Measurements from ENCODE around the gene ZBTB20. TPM values are rescaled to one million over a fixed set of nuclear protein-coding genes. Genes with fewer than 3 reads are reported as not detected.
A peak's percentile ranks its signal among the peaks of the same experiment; 100 is the strongest.

ZBTB20 gene
- polyA plus RNA-seq, 1 donor from 2014 or later: 4.8 TPM

- TF ChIP-seq EP300 (conservative IDR thresholded peaks at IDR 0.05; ENCODE audit: poor library complexity, severe bottlenecking) (no peak), CTCF (IDR thresholded peaks at IDR 0.05; ENCODE audit: poor library complexity, severe bottlenecking) (no peak), SMC3 (conservative IDR thresholded peaks at IDR 0.05; ENCODE audit: poor library complexity) (no peak)
- Histone ChIP-seq H3K9me2 (ENCODE audit: insufficient read depth, low read length) (no peaks in the 10 kb centered on the region), H3K27ac (ENCODE audit: low read length) (no peak overlapping the region), H3K36me3 (ENCODE audit: insufficient read depth, low read length) (no peaks in the 10 kb centered on the region), H3K4me3 (ENCODE audit: low read length) (no peak overlapping the region), H3K27me3 (ENCODE audit: insufficient read depth, low read depth, low read length) (no peaks in the 10 kb centered on the region), H3K4me2 (ENCODE audit: low read length) (no peak overlapping the region), H2AFZ (ENCODE audit: low read depth, low read length) (no peak overlapping the region), H3K9ac (ENCODE audit: low read length) (no peak overlapping the region), H3K9me3 (ENCODE audit: low read length) (no peaks in the 10 kb centered on the region), H3F3A (ENCODE audit: insufficient read depth, low read length, poor library complexity, severe bottlenecking) (no peaks in the 10 kb centered on the region), H4K20me1 (ENCODE audit: insufficient read depth) (no peaks in the 10 kb centered on the region), H3K79me2 (replicated peaks; ENCODE audit: insufficient read depth, low read length) (no peaks in the 10 kb centered on the region)
Measured at GRCh38 chr3:115098354-115099073, 48.6 kb downstream of the ZBTB20 start.

GRCh38 chr3:115095236-115095635 is 51.9 kb downstream of the ZBTB20 start:
- TF ChIP-seq EP300 (conservative IDR thresholded peaks at IDR 0.05; ENCODE audit: poor library complexity, severe bottlenecking): no peak
- no peaks in the 10 kb centered on the region for H3K9me3 ChIP-seq (ENCODE audit: low read length)
- H3K27ac ChIP-seq (ENCODE audit: low read length): no peak overlapping the region
- no peaks in the 10 kb centered on the region for H3K9me2 ChIP-seq (ENCODE audit: insufficient read depth, low read length)
- no peaks in the 10 kb centered on the region for H3K79me2 ChIP-seq (replicated peaks; ENCODE audit: insufficient read depth, low read length)
- no peak overlapping the region for H3K4me3 ChIP-seq (ENCODE audit: low read length)
- H3K9ac ChIP-seq (ENCODE audit: low read length): no peak overlapping the region
- no peaks in the 10 kb centered on the region for H4K20me1 ChIP-seq (ENCODE audit: insufficient read depth)
- no peak overlapping the region for H2AFZ ChIP-seq (ENCODE audit: low read depth, low read length)
- no peaks in the 10 kb centered on the region for H3K27me3 ChIP-seq (ENCODE audit: insufficient read depth, low read depth, low read length)
- H3K36me3 ChIP-seq (ENCODE audit: insufficient read depth, low read length): no peaks in the 10 kb centered on the region
- H3F3A ChIP-seq (ENCODE audit: insufficient read depth, low read length, poor library complexity, severe bottlenecking): no peaks in the 10 kb centered on the region
- H3K4me2 ChIP-seq (ENCODE audit: low read length): no peak overlapping the region

DNA sequence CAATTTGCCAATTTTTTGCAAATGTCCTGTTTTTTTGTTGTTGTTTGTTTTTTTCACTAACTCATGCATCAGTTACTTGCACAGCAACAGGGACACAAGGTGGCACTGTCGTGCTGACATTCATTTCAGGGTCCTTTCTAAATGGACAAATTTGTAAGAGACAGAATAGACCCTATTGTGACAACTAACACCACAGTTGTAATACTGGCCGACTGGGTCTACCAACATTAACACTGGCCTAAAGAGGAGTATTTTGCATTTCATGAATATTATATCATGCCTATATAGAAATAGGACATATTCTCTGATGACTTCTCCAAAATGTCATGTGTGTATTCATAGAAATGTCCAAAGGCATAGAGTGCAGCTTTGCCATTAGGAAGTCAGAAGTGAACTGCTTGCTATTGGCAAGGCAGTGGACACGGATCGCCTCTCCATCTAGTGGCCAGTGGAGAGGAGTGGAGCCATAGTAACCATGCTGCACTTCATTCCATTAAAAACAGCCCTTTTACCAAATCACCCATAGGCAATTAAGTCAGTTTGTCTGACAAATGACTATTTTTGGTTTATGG is 54.8 kb downstream of the ZBTB20 start:
- no peaks in the 10 kb centered on the region for H3K9me2 ChIP-seq (ENCODE audit: insufficient read depth, low read length)
- no peaks in the 10 kb centered on the region for H3K27me3 ChIP-seq (ENCODE audit: insufficient read depth, low read depth, low read length)
- H3K79me2 ChIP-seq (replicated peaks; ENCODE audit: insufficient read depth, low read length): no peaks in the 10 kb centered on the region
- H3K9me3 ChIP-seq (ENCODE audit: low read length): no peaks in the 10 kb centered on the region
- H3K9ac ChIP-seq (ENCODE audit: low read length): no peak overlapping the region
- H3F3A ChIP-seq (ENCODE audit: insufficient read depth, low read length, poor library complexity, severe bottlenecking): no peaks in the 10 kb centered on the region
- H3K4me2 ChIP-seq (ENCODE audit: low read length): no peak overlapping the region
- H4K20me1 ChIP-seq (ENCODE audit: insufficient read depth): no peaks in the 10 kb centered on the region
- TF ChIP-seq SMC3 (conservative IDR thresholded peaks at IDR 0.05; ENCODE audit: poor library complexity): peak; percentile 95
- TF ChIP-seq RAD21 (conservative IDR thresholded peaks at IDR 0.05): peak; percentile 91
- TF ChIP-seq CTCF (IDR thresholded peaks at IDR 0.05; ENCODE audit: poor library complexity, severe bottlenecking): peak; percentile 88
- TF ChIP-seq, protein P1, sequence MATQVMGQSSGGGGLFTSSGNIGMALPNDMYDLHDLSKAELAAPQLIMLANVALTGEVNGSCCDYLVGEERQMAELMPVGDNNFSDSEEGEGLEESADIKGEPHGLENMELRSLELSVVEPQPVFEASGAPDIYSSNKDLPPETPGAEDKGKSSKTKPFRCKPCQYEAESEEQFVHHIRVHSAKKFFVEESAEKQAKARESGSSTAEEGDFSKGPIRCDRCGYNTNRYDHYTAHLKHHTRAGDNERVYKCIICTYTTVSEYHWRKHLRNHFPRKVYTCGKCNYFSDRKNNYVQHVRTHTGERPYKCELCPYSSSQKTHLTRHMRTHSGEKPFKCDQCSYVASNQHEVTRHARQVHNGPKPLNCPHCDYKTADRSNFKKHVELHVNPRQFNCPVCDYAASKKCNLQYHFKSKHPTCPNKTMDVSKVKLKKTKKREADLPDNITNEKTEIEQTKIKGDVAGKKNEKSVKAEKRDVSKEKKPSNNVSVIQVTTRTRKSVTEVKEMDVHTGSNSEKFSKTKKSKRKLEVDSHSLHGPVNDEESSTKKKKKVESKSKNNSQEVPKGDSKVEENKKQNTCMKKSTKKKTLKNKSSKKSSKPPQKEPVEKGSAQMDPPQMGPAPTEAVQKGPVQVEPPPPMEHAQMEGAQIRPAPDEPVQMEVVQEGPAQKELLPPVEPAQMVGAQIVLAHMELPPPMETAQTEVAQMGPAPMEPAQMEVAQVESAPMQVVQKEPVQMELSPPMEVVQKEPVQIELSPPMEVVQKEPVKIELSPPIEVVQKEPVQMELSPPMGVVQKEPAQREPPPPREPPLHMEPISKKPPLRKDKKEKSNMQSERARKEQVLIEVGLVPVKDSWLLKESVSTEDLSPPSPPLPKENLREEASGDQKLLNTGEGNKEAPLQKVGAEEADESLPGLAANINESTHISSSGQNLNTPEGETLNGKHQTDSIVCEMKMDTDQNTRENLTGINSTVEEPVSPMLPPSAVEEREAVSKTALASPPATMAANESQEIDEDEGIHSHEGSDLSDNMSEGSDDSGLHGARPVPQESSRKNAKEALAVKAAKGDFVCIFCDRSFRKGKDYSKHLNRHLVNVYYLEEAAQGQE (IDR thresholded peaks at IDR 0.05; ENCODE audit: borderline replicate concordance): no peak
- H3K4me3 ChIP-seq (ENCODE audit: low read length): no peak overlapping the region
- H2AFZ ChIP-seq (ENCODE audit: low read depth, low read length): no peak overlapping the region
- no peak overlapping the region for H3K27ac ChIP-seq (ENCODE audit: low read length)
- H3K36me3 ChIP-seq (ENCODE audit: insufficient read depth, low read length): no peaks in the 10 kb centered on the region

All from neural cell (in vitro differentiated cells).